Measurements from ENCODE around the gene SLC44A5. TPM values are rescaled to one million over a fixed set of nuclear protein-coding genes. Genes with fewer than 3 reads are reported as not detected.
"Not testable (repeated sequence)": the region's sequence is repeated elsewhere in the genome, so short reads cannot be mapped to it uniquely, and the experiment has no call there.

Gene SLC44A5
- total RNA-seq, 2 donors from 2014 or later: 0.61 TPM; not detected in 1

DNA sequence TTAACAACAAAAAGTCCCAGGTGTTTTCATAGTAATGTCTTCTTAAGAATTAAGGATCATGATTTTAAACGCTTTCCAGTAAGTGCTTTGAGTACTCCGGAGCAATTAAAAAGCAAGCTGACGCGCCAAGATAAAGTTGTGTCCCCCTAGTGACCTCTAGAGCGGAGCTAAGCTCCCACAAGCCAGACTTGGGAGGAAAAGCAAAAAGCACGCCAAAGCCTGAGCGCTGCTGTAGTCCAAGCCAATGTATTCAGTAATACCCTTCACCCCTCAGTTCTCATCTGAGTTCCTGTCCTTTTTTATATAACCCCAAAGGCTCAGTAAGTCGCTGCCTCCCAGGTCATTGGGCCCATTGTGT, 3.5 kb upstream of the SLC44A5 start:
- peaks cover 12% of the 10 kb centered on the region for H3K4me1 Mint-ChIP-seq
- no peak overlapping the region for H3K27ac Mint-ChIP-seq
- H3K4me3 Mint-ChIP-seq: peak overlapping the region; percentile 59
- no peak for ATAC-seq (replicated peaks)
- H3K9me3 Mint-ChIP-seq: no peaks in the 10 kb centered on the region
- no peaks in the 10 kb centered on the region for H3K36me3 Mint-ChIP-seq (ENCODE audit: low read depth)
- peaks cover 61% of the 10 kb centered on the region for H3K27me3 Mint-ChIP-seq

DNA sequence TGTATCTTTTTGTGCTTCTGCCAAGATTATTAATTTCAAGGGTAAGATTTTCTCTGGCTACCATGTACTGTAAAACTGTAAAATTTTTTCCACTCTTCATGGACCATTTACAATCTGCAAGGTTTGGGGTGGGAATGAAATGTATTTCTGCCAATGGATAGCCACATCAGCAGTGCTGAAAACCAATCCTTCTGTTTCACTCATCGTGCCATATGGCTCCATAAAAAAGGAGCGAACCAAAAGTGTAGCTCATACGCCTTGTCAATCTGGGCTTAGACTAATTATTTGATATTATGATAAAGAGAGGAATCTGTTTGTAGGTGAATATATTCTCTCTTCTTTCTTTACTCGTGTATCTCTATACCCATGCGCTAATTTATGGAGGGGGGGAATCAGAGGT, 3.0 kb upstream of the SLC44A5 start:
- peaks cover 12% of the 10 kb centered on the region for H3K4me1 Mint-ChIP-seq
- ATAC-seq (replicated peaks): no peak
- no peaks in the 10 kb centered on the region for H3K36me3 Mint-ChIP-seq (ENCODE audit: low read depth)
- no peaks in the 10 kb centered on the region for H3K9me3 Mint-ChIP-seq
- H3K4me3 Mint-ChIP-seq: peak overlapping the region; percentile 59
- no peak overlapping the region for H3K27ac Mint-ChIP-seq
- H3K27me3 Mint-ChIP-seq: peaks cover 57% of the 10 kb centered on the region

DNA sequence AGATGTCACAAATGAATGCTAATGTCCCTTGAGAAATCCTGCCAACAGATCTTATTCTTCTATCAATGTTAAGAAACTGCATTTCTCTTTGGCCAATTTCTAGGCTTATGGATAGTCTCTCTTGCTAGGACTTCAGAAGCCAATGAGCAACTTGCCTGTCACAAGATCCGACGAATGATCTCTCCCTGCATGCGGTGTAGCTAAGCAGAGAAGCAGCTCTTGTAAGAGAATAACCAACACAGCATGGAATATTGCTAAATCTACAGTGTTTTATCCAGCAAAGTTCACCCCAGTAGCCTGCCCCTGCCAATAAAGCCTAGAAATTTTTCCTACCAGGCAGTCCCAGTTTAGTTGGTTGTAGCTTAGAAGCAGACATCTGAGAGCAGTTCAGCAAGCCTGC, 2.1 kb upstream of the SLC44A5 start:
- peaks cover 60% of the 10 kb centered on the region for H3K27me3 Mint-ChIP-seq
- no peaks in the 10 kb centered on the region for H3K9me3 Mint-ChIP-seq
- H3K36me3 Mint-ChIP-seq (ENCODE audit: low read depth): no peaks in the 10 kb centered on the region
- H3K4me3 Mint-ChIP-seq: no peak overlapping the region
- no peak overlapping the region for H3K27ac Mint-ChIP-seq
- H3K4me1 Mint-ChIP-seq: peaks cover 12% of the 10 kb centered on the region
- no peak for ATAC-seq (replicated peaks)

DNA sequence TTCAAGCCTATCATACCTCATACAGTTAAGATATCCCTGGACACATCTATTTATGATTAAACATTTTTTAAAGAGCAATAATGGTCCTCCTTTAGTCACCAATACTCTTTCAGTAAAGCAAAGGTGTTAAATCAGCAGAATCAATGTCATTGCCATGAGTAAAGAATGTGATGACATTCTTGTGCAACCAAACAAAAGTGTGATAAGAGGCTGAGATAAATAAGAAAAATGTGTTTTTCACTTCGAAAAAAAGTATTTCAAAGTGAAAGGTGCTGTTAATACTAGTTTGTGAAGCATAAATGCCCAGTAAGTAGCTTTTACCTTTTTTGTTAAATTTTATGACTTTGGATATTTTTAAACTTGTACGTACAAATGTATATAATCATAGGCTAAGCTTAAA, 8.4 kb downstream of the SLC44A5 start:
- Mint-ChIP-seq H3K4me1 (no peaks in the 10 kb centered on the region), H3K9me3 (peaks cover 6% of the 10 kb centered on the region), H3K27me3 (peaks cover 8% of the 10 kb centered on the region), H3K4me3 (no peak overlapping the region), H3K36me3 (ENCODE audit: low read depth) (no peaks in the 10 kb centered on the region), H3K27ac (no peak overlapping the region)
- ATAC-seq (replicated peaks): no peak

DNA sequence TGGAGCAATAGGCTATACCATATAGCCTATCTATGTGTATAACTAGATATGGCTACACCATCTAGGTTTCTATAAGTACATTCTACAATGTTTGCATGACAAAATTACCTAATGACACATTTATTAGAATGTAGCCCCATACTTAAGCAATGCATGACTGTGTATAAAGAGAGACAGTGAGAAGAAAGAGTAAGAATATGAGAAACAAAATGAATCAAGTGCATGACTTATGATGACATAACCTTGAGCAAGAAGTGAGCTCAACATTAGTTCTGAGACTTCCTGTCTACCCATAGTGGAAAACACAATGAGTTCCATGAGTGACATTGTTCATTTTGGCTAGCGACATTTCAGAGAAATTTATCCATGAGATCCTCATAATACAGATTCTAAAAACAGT, 10.1 kb downstream of the SLC44A5 start:
- Mint-ChIP-seq H3K9me3 (no peaks in the 10 kb centered on the region), H3K4me1 (no peaks in the 10 kb centered on the region), H3K36me3 (ENCODE audit: low read depth) (no peaks in the 10 kb centered on the region), H3K27ac (no peak overlapping the region), H3K4me3 (no peak overlapping the region), H3K27me3 (peaks cover 4% of the 10 kb centered on the region)
- peak; percentile 67 for ATAC-seq (replicated peaks)

DNA sequence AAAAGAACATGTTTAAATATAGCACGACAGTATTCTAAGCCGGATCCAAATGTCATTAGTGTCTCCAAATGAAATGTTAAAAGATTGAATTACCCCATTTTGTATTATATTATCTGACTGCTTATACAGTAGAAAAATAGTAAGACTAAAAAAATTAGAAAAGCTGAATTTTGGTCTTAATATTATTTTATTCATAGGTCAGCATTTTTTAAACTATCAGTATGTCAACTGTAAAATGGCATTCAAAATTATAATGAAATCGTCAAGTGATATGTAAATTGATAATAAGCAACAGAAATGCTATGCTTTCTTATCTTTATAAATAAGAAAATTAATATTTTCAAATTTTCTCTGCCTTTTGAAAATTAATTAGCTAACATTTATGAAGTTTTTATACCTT, 16.6 kb downstream of the SLC44A5 start:
- Mint-ChIP-seq H3K36me3 (ENCODE audit: low read depth) (no peaks in the 10 kb centered on the region), H3K9me3 (peaks cover 5% of the 10 kb centered on the region), H3K27me3 (peaks cover 21% of the 10 kb centered on the region), H3K4me1 (no peaks in the 10 kb centered on the region), H3K4me3 (no peak overlapping the region), H3K27ac (no peak overlapping the region)
- ATAC-seq (replicated peaks): no peak

DNA sequence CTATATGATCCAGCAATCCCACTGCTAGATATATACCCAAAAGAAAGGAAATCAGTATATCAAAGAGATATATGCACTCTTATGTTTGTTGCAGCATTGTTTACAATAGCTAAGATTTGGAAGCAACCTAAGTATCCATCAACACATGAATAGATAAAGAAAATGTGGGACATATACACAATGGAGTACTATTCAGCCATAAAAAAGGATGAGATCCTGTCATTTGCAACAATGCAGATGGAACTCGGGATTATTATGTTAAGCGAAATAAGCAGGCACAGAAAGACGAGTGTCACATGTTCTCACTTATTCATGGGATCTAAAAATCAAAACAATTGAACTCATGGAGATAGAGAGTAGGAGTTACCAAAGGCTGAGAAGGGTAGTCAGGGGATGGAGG, 17.5 kb downstream of the SLC44A5 start:
- H3K36me3 Mint-ChIP-seq (ENCODE audit: low read depth); H3K4me1 Mint-ChIP-seq; H3K27ac Mint-ChIP-seq; H3K9me3 Mint-ChIP-seq; H3K4me3 Mint-ChIP-seq; ATAC-seq (replicated peaks): not testable (repeated sequence)
- H3K27me3 Mint-ChIP-seq: peaks cover 24% of the 10 kb centered on the region

DNA sequence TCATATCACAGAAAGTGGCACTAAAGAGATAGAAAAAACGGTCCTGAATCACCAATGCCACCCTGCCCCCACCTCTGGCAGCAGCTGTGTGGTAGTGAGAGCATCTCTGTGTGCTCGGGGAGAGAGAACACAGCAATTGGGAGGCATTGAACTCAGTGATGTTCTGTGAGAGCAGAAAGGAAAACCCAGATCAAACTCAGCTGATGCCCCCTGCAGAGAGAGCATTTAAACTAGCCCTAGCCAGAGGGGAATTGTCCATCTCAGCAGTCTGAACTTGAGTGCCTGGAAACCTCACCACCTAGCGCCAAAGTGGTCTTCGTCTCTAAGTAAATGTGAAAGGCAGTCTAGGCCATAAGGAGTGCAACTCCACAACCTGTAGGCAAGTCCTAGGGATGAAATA, 21.3 kb downstream of the SLC44A5 start:
- Mint-ChIP-seq H3K27ac (no peak overlapping the region), H3K36me3 (ENCODE audit: low read depth) (no peaks in the 10 kb centered on the region), H3K9me3 (peaks cover 7% of the 10 kb centered on the region), H3K4me3 (no peak overlapping the region), H3K4me1 (no peaks in the 10 kb centered on the region), H3K27me3 (peaks cover 23% of the 10 kb centered on the region)
- ATAC-seq (replicated peaks): no peak

DNA sequence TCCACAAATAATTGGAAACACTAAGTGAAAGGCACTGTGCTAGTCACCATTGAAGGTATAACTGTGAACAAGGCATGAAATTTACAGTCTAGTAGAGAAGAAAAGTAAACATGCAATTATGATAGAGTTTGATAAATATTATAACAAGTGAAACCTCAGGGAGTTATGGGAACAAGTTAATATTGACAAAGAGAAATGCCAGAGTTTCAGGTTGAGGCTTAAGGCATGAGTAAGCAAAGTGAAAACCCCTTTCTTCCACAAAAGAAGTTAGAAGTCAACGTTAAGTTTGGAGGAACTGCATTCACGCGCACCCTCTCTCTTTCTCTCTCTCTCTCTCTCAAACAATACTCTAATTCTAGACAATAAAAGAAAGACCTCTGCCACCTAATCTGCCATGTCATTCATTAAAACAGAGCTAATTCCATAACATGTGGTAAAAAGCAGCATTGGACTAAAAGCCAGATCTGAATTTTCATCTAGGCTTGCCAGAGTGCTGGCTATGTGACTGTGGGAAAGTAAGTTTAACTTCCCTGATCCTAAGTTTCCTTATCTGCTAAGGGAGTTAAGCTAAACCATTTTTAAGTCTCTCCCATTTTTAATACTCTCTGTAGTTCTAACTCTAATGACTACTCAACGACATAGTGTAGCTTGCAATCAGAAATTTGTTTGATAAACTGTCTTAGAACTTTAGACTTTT, 22.0 kb downstream of the SLC44A5 start:
- H3K4me3 Mint-ChIP-seq: no peak overlapping the region
- peaks cover 7% of the 10 kb centered on the region for H3K9me3 Mint-ChIP-seq
- H3K27me3 Mint-ChIP-seq: peaks cover 23% of the 10 kb centered on the region
- no peaks in the 10 kb centered on the region for H3K36me3 Mint-ChIP-seq (ENCODE audit: low read depth)
- no peaks in the 10 kb centered on the region for H3K4me1 Mint-ChIP-seq
- ATAC-seq (replicated peaks): no peak
- H3K27ac Mint-ChIP-seq: no peak overlapping the region

DNA sequence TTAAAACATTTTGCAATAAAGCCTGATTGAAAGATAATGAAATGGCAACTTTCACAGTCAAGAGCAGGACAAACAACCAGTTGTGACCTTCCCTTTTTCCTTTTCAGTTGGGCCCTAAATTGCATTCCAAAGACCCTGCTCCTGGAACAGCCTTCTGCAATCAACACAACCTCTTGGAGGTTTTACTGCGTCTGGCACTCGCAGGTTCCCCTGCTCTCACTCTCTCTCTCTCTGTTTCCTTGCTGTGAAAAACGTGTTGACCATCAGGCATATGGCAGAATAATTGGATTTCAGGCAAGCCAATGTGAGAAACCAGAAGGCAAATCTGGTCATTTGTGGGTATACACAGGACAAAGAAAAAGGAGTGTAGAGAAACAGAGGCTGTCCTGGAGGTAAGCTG, 23.2 kb downstream of the SLC44A5 start:
- Mint-ChIP-seq H3K9me3 (peaks cover 3% of the 10 kb centered on the region), H3K36me3 (ENCODE audit: low read depth) (no peaks in the 10 kb centered on the region), H3K27ac (no peak overlapping the region), H3K27me3 (peaks cover 14% of the 10 kb centered on the region), H3K4me3 (no peak overlapping the region), H3K4me1 (no peaks in the 10 kb centered on the region)
- no peak for ATAC-seq (replicated peaks)

DNA sequence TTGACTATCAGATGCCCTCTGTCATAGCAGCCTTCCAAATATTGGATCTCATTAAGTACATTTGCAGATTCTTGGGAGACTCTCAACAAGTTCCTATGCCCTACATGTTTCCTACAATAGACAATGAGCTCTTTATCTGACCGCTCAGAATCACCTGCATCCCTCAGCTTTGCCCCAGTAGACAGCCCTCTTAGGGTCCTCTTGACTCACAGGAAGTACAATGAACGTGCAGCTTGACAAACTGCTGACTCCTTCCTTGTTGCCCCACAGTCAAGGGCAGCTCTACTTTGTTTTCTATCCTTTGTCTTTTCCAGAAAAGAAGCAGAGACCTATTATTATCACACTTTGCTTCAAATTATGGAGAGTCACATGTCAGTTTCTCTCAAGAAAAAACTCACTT, 27.6 kb downstream of the SLC44A5 start:
- ATAC-seq (replicated peaks): no peak
- no peaks in the 10 kb centered on the region for H3K9me3 Mint-ChIP-seq
- no peaks in the 10 kb centered on the region for H3K36me3 Mint-ChIP-seq (ENCODE audit: low read depth)
- no peak overlapping the region for H3K4me3 Mint-ChIP-seq
- no peaks in the 10 kb centered on the region for H3K4me1 Mint-ChIP-seq
- H3K27ac Mint-ChIP-seq: no peak overlapping the region
- peaks cover 5% of the 10 kb centered on the region for H3K27me3 Mint-ChIP-seq

DNA sequence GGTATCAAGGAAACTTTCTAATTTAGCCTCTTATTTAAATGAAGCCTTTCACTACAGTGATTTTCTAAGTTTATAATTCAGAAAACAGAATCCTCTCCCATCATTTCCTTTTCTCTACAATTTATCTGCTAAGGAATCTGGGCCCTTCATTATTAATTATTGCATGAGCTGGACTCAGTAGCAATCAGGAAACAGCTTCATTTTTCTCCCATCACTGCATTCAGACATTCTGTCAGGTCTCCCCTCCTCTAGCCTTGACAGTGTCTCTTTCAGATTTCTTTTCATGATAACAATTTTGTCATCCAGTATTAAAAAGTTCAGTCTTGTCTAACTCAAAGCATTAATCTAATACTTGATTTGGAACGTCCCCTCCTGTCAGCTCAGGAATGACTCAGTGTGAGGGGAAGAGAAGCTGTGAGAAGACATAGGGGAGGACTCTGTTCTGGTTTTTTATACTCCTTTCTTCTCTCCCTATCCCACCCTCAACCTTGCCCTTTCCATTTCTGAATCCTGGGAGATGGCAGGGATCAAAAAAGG, 28.1 kb downstream of the SLC44A5 start:
- no peak overlapping the region for H3K27ac Mint-ChIP-seq
- H3K36me3 Mint-ChIP-seq (ENCODE audit: low read depth): no peaks in the 10 kb centered on the region
- no peak overlapping the region for H3K4me3 Mint-ChIP-seq
- no peaks in the 10 kb centered on the region for H3K4me1 Mint-ChIP-seq
- no peaks in the 10 kb centered on the region for H3K9me3 Mint-ChIP-seq
- peaks cover 3% of the 10 kb centered on the region for H3K27me3 Mint-ChIP-seq
- no peak for ATAC-seq (replicated peaks)

DNA sequence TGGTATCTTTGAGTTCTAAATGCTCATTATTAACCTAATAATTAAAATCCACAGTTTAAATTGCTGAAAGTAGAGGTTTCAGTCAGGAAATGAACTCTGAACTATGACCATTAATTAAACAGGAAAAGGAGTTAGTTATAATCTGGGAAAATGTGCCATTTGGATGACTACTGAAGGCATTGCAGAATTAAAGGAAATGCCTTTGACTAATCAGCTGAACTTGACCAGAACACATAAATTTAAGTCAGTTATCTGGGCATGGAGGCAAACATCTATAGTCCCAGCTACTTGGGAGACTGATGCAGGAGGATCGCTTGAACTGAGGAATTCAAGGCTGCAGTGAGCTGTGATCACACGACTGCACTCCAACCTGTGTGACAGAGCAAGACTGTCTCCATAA, 31.9 kb downstream of the SLC44A5 start:
- Mint-ChIP-seq H3K36me3 (ENCODE audit: low read depth) (no peaks in the 10 kb centered on the region), H3K27me3 (peaks cover 11% of the 10 kb centered on the region), H3K9me3 (no peaks in the 10 kb centered on the region), H3K27ac (no peak overlapping the region), H3K4me3 (no peak overlapping the region), H3K4me1 (no peaks in the 10 kb centered on the region)
- no peak for ATAC-seq (replicated peaks)

DNA sequence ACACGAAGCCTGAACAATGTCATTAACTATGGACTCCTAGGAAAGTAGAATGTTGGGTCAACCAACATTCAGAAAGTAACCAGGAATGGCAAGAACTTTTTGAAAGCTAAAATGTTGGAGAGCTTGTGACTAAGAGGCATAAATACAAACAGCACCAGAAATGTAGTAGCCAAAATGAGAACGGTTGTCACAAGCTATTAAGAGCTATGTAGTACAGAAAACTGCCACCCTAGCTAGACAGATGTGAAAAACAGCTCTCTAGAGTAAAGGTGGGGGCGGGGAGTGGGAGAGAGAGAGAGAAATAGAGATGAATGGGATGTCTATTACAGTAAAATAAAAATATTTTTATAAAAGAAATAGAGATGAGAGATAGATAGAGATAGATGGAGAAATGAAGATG, 35.1 kb downstream of the SLC44A5 start:
- Mint-ChIP-seq H3K27ac (no peak overlapping the region), H3K4me1 (no peaks in the 10 kb centered on the region), H3K27me3 (peaks cover 14% of the 10 kb centered on the region), H3K9me3 (no peaks in the 10 kb centered on the region), H3K36me3 (ENCODE audit: low read depth) (no peaks in the 10 kb centered on the region), H3K4me3 (no peak overlapping the region)
- no peak for ATAC-seq (replicated peaks)

DNA sequence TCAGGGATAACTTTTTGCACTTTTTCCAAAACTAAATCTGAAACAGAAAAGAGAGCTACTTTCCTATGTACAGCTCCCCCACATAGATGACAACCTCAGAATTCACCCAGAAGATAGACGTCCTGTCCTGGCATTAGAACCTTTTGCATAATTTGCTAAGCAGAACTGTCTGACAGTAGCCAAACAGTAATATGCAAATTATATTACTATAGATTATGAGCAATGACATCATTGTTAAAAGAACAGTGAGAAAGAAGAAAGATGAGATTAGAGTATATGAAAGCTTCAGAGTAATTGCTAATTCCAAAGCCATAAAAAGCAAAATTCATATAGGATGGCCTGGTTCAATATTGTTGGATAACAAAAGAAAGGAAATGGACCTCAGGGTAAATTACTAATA, 43.7 kb downstream of the SLC44A5 start:
- Mint-ChIP-seq H3K27ac (no peak overlapping the region), H3K27me3 (peaks cover 15% of the 10 kb centered on the region), H3K9me3 (no peaks in the 10 kb centered on the region), H3K36me3 (ENCODE audit: low read depth) (no peaks in the 10 kb centered on the region), H3K4me1 (no peaks in the 10 kb centered on the region), H3K4me3 (no peak overlapping the region)
- no peak for ATAC-seq (replicated peaks)

DNA sequence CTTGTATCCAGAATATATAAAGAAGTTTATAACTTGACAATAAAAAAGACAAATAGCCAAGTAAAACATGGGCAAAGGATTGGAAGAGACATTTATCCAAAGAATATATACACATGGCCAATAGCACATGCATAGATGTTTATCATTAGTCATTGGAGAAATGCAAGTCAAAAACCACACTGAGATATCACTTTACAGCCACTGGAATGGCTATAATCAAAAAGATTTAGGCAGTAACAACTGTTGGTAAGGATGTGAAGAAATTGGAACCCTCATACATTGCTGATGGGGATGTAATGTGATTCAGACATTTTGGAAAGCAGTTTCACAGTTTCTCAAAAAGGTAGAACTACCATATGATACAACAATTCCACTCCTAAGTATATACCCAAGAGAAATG, 51.1 kb downstream of the SLC44A5 start:
- Mint-ChIP-seq H3K27me3 (no peaks in the 10 kb centered on the region), H3K27ac (no peak overlapping the region), H3K36me3 (ENCODE audit: low read depth) (no peaks in the 10 kb centered on the region), H3K4me1 (no peaks in the 10 kb centered on the region), H3K4me3 (no peak overlapping the region), H3K9me3 (no peaks in the 10 kb centered on the region)
- no peak for ATAC-seq (replicated peaks)
